ENCODE measurements around the gene MRPL39. TPM values are rescaled to one million over a fixed set of nuclear protein-coding genes. Genes with fewer than 3 reads are reported as not detected.

The MRPL39 gene
- total and polyA plus RNA-seq, 9 of the 15 experiments (the other 6 are each of a cell fraction or from before 2014, with no cell fraction given), result 65.4 to 247 (median 105) TPM

DNA sequence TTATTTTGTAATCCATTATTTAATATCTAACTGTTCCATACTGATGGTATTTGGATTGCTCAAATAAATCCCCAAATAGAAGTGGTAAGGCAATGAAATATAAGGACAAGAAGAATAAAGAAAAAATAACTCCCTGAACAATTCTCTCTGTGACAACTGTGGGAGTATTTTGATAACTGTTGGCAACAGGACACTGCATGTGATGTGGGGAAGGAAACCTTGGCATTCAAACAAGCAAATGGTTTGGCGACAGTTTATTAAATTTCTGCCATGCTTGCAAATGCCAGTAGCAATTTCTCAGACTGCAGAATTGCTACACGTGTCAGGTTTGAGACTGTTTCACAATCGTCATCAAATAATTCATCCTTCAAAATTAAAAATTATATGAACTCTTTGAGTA is 8.6 kb upstream of the MRPL39 start (continued):
- TF ChIP-seq FOS (IDR thresholded peaks at IDR 0.05; ENCODE audit: extremely low read depth, insufficient read length) (no peak), ZNF586 (CRISPR knock-in tag; conservative IDR thresholded peaks at IDR 0.05) (no peak), BMI1 (IDR thresholded peaks at IDR 0.05; ENCODE audit: low read length) (no peak), BRD9 (IDR thresholded peaks at IDR 0.05; ENCODE audit: low read depth, partially characterized antibody) (no peak), STAT6 (CRISPR knock-in tag; IDR thresholded peaks at IDR 0.05) (no peak), TCFL5 (CRISPR knock-in tag; conservative IDR thresholded peaks at IDR 0.05) (no peak), NCOA1 (IDR thresholded peaks at IDR 0.05; ENCODE audit: low read depth) (no peak), CHD2 (IDR thresholded peaks at IDR 0.05; ENCODE audit: low read depth, low read length) (no peak)
- TF ChIP-seq, protein P1, sequence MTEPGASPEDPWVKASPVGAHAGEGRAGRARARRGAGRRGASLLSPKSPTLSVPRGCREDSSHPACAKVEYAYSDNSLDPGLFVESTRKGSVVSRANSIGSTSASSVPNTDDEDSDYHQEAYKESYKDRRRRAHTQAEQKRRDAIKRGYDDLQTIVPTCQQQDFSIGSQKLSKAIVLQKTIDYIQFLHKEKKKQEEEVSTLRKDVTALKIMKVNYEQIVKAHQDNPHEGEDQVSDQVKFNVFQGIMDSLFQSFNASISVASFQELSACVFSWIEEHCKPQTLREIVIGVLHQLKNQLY (CRISPR knock-in tag; conservative IDR thresholded peaks at IDR 0.05), result no peak

DNA sequence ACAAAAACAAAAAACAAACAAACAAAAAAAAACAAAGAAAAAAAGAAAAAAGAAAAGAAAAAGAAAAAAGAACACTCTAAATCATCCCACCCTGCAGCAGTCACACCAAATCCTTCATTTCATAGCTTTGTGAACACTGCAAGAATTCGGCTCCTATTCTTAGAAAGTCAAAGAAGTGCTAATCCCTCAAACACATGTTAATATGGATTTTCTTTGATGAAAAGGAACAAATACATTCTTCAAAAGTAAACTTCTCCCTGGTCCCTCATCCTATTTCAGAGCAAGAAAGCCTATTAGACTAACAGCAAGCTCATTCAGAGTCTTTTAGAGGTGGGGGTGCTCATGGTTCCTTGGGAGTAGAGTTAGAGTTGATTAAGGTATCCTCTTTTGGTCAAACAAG is 7.2 kb upstream of the MRPL39 start:
- CTCF ChIA-PET (ENCODE audit: low intra/inter-chr PET ratio), result no interaction called here
- Histone ChIP-seq H3K79me2 (ENCODE audit: control insufficient read depth, insufficient read depth, low read length) (no peaks in the 10 kb centered on the region), H4K20me1 (replicated peaks; ENCODE audit: control insufficient read depth, insufficient read depth, low read length) (no peaks in the 10 kb centered on the region), H3K9me1 (ENCODE audit: control insufficient read depth, insufficient read depth, low read length) (no peaks in the 10 kb centered on the region), H3K27me3 (ENCODE audit: control insufficient read depth in 2 of 2, insufficient read depth in 2 of 2, low read length in 2 of 2) (no peaks in the 10 kb centered on the region), H3K4me2 (ENCODE audit: insufficient read depth, low read length) (no peak overlapping the region), H3K4me3 (no peak overlapping the region), H2AFZ (ENCODE audit: low read depth, low read length) (no peak overlapping the region), H3K9ac (ENCODE audit: insufficient read depth in 1 of 2, low read depth in 2 of 2, low read length in 2 of 2) (no peak overlapping the region), H3K9me3 (replicated peaks; ENCODE audit: control insufficient read depth, insufficient read depth, low read depth, low read length) (no peaks in the 10 kb centered on the region), H3K27ac (ENCODE audit: extremely low read depth, low read depth, low read length) (no peak overlapping the region), H3K36me3 (ENCODE audit: control insufficient read depth, insufficient read depth, low read length) (no peaks in the 10 kb centered on the region), H3K4me1 (replicated peaks in 1 of 2; ENCODE audit: control insufficient read depth in 2 of 2, insufficient read depth in 2 of 2, low read length in 2 of 2) (no peaks in the 10 kb centered on the region)
- in situ Hi-C loops (cut with MboI), result no loop called here
- ATAC-seq (no peak), DNase-seq (ENCODE audit: extremely low read depth in 1 of 4, low spot score in 3 of 4) (no peak), FAIRE-seq (no peak)
- POLR2A ChIA-PET, result interaction anchor here (0.6 kb wide), 1 partner anchor 37 kb away, joined by 3 read pairs; no protein-coding TSS in a partner anchor
- TF ChIP-seq ZNF12 (CRISPR knock-in tag; IDR thresholded peaks at IDR 0.05) (no peak), CREBBP (IDR thresholded peaks at IDR 0.05; ENCODE audit: low read depth, low read length) (no peak), SNIP1 (IDR thresholded peaks at IDR 0.05; ENCODE audit: low read depth) (no peak), JUN (IDR thresholded peaks at IDR 0.05; ENCODE audit: borderline replicate concordance, low read depth, low read length) (no peak), JUN (CRISPR knock-in tag; IDR thresholded peaks at IDR 0.05; ENCODE audit: borderline replicate concordance) (no peak)
- BruUV-seq (replicated peaks), result no TSS peak
- intact Hi-C loops (cut with micrococcal nuclease), result no loop called here
- WGBS (ENCODE audit: insufficient coverage, low coverage, missing lambda C conversion rate), result 0% methylated on average over 1 of the region's 1 CpG
